ENCODE data around the gene VSIG10. TPM values are rescaled to one million over a fixed set of nuclear protein-coding genes. Genes with fewer than 3 reads are reported as not detected.

VSIG10 gene
- polyA plus RNA-seq, 1 donor (not counting 4 experiments of a cell fraction or from before 2014, with no cell fraction given): 11.4 TPM

GRCh38 chr12:118044577-118044976, 59.2 kb downstream of the VSIG10 start:
- Histone ChIP-seq H3K9me1 (ENCODE audit: control insufficient read depth, extremely low read depth, insufficient read depth, low read length) (no peaks in the 10 kb centered on the region), H3K4me1 (ENCODE audit: control insufficient read depth, extremely low read depth, insufficient read depth, low read length) (no peaks in the 10 kb centered on the region), H3K4me3 (ENCODE audit: control insufficient read depth in 2 of 3, extremely low read depth in 1 of 3, insufficient read depth in 2 of 3, low read depth in 1 of 3, low read length in 3 of 3) (no peak overlapping the region), H4K20me1 (ENCODE audit: control insufficient read depth, extremely low read depth, insufficient read depth, low read length) (no peaks in the 10 kb centered on the region), H3K79me2 (ENCODE audit: control insufficient read depth, insufficient read depth, low read length) (peaks cover 13% of the 10 kb centered on the region), H3K27ac (ENCODE audit: control insufficient read depth, insufficient read depth, low read length) (no peak overlapping the region), H3K27me3 (ENCODE audit: control insufficient read depth, extremely low read depth, insufficient read depth, low read length) (no peaks in the 10 kb centered on the region), H3K9me3 (ENCODE audit: control insufficient read depth, low read depth, low read length) (no peaks in the 10 kb centered on the region), H2AFZ (ENCODE audit: control insufficient read depth, low read length) (no peak overlapping the region), H3K36me3 (ENCODE audit: control insufficient read depth in 2 of 2, extremely low read depth in 1 of 2, insufficient read depth in 2 of 2, low read length in 2 of 2) (peaks cover 15 to 36% of the 10 kb centered on the region in 2 experiments), H3K4me2 (ENCODE audit: control insufficient read depth, extremely low read depth, insufficient read depth, low read depth, low read length) (no peak overlapping the region), H3K9ac (ENCODE audit: control insufficient read depth, extremely low read depth, insufficient read depth, low read length) (no peak overlapping the region)
- DNase-seq (ENCODE audit: low read depth, low spot score) (no peak), FAIRE-seq (no peak)
- TF ChIP-seq CTCF (optimal IDR thresholded peaks at IDR 0.05 in 1 of 3, IDR thresholded peaks at IDR 0.05 in 1 of 3, conservative IDR thresholded peaks at IDR 0.05 in 1 of 3; ENCODE audit: extremely low read depth in 1 of 3, insufficient read depth in 2 of 3, low read length in 3 of 3) (no peak), EZH2 (IDR thresholded peaks at IDR 0.05; ENCODE audit: low read length) (no peak)
- dilution Hi-C loops (cut with MboI; ENCODE audit: extremely low pct_ligation_motif_present, low sequenced_read_pairs): no loop called here

- FAIRE-seq: no peak
Measured at GRCh38 chr12:118044075-118044474, 59.7 kb downstream of the VSIG10 start.

More at GRCh38 chr12:118044075-118044474, 59.7 kb downstream of the VSIG10 start:
- dilution Hi-C loops (cut with MboI; ENCODE audit: extremely low pct_ligation_motif_present, low sequenced_read_pairs): no loop called here
- Histone ChIP-seq H3K9me3 (ENCODE audit: control insufficient read depth, low read depth, low read length) (no peaks in the 10 kb centered on the region), H3K27me3 (ENCODE audit: control insufficient read depth, extremely low read depth, insufficient read depth, low read length) (no peaks in the 10 kb centered on the region), H3K4me1 (ENCODE audit: control insufficient read depth, extremely low read depth, insufficient read depth, low read length) (no peaks in the 10 kb centered on the region), H3K9me1 (ENCODE audit: control insufficient read depth, extremely low read depth, insufficient read depth, low read length) (no peaks in the 10 kb centered on the region), H3K4me3 (ENCODE audit: control insufficient read depth in 2 of 3, extremely low read depth in 1 of 3, insufficient read depth in 2 of 3, low read depth in 1 of 3, low read length in 3 of 3) (no peak overlapping the region), H3K4me2 (ENCODE audit: control insufficient read depth, extremely low read depth, insufficient read depth, low read depth, low read length) (no peak overlapping the region), H3K79me2 (ENCODE audit: control insufficient read depth, insufficient read depth, low read length) (peaks cover 13% of the 10 kb centered on the region), H2AFZ (ENCODE audit: control insufficient read depth, low read length) (no peak overlapping the region), H4K20me1 (ENCODE audit: control insufficient read depth, extremely low read depth, insufficient read depth, low read length) (no peaks in the 10 kb centered on the region), H3K27ac (ENCODE audit: control insufficient read depth, insufficient read depth, low read length) (no peak overlapping the region), H3K9ac (ENCODE audit: control insufficient read depth, extremely low read depth, insufficient read depth, low read length) (no peak overlapping the region), H3K36me3 (ENCODE audit: control insufficient read depth in 2 of 2, extremely low read depth in 1 of 2, insufficient read depth in 2 of 2, low read length in 2 of 2) (peaks cover 15 to 36% of the 10 kb centered on the region in 2 experiments)
- TF ChIP-seq CTCF (optimal IDR thresholded peaks at IDR 0.05 in 1 of 3, IDR thresholded peaks at IDR 0.05 in 1 of 3, conservative IDR thresholded peaks at IDR 0.05 in 1 of 3; ENCODE audit: extremely low read depth in 1 of 3, insufficient read depth in 2 of 3, low read length in 3 of 3) (no peak), EZH2 (IDR thresholded peaks at IDR 0.05; ENCODE audit: low read length) (no peak)
- no peak for DNase-seq (ENCODE audit: low read depth, low spot score)
